GM23338 (cell line): ENCODE data around the gene PGC. TPM values are rescaled to one million over a fixed set of nuclear protein-coding genes. Genes with fewer than 3 reads are reported as not detected.

ENCODE experiments used
- ATAC-seq: fragments of 200-7000 bp; cut with Tn5 transposase; 3 replicates; pipeline ENCODE4 v1.9.1; 2020
- DNase-seq: peaks from one replicate; pipeline ENCODE4 v3.0.0-alpha.2; 2015; ENCODE audit warnings: low spot score
- H2AFZ ChIP-seq: fragments of 200-600 bp; sonication (generic); 2 replicates; pipeline ENCODE4 v1.8.0; 2016; ENCODE audit warnings: antibody characterized with exemption, mild to moderate bottlenecking, moderate library complexity
- H3F3A ChIP-seq: fragments of 200-600 bp; sonication (generic); replicated peaks from 2 replicates; pipeline ENCODE4 v1.8.0; 2017; ENCODE audit warnings: antibody characterized with exemption, mixed run types, low read depth
- H3K27ac ChIP-seq: fragments of 200-600 bp; sonication (generic); 2 replicates; pipeline ENCODE4 v1.6.1; 2016; ENCODE audit warnings: low read depth
- H3K27me3 ChIP-seq: fragments of 200-600 bp; sonication (generic); 2 replicates; pipeline ENCODE4 v1.8.0; 2016; ENCODE audit warnings: mild to moderate bottlenecking, mixed run types, moderate library complexity; ENCODE audit not compliant: insufficient read depth
- H3K36me3 ChIP-seq: fragments of 200-600 bp; sonication (generic); 2 replicates; pipeline ENCODE4 v1.8.0; 2016; ENCODE audit warnings: mild to moderate bottlenecking; ENCODE audit not compliant: insufficient read depth
- H3K4me1 ChIP-seq: fragments of 200-600 bp; sonication (generic); 2 replicates; pipeline ENCODE4 v1.8.0; 2016; ENCODE audit warnings: mild to moderate bottlenecking, moderate library complexity; ENCODE audit not compliant: insufficient read depth
- H3K4me2 ChIP-seq: fragments of 200-600 bp; sonication (generic); 2 replicates; pipeline ENCODE4 v1.7.1; 2017; ENCODE audit warnings: mixed run types
- H3K4me3 ChIP-seq: fragments of 200-600 bp; sonication (generic); 2 replicates; pipeline ENCODE4 v1.6.1; 2016; ENCODE audit warnings: mixed run types
- H3K79me2 ChIP-seq: fragments of 200-600 bp; sonication (generic); replicated peaks from 2 replicates; pipeline ENCODE4 v1.8.0; 2017; ENCODE audit warnings: mild to moderate bottlenecking; ENCODE audit not compliant: insufficient read depth
- H3K9me2 ChIP-seq: fragments of 200-600 bp; sonication (generic); 2 replicates; pipeline ENCODE4 v1.8.0; 2017; ENCODE audit not compliant: insufficient read depth
- H4K20me1 ChIP-seq: fragments of 200-600 bp; sonication (generic); replicated peaks from 2 replicates; pipeline ENCODE4 v1.8.0; 2017; ENCODE audit warnings: mild to moderate bottlenecking; ENCODE audit not compliant: insufficient read depth
- H3K27ac Mint-ChIP-seq: 2 replicates; pipeline ENCODE4 v1.8.0; 2020; ENCODE audit warnings: inconsistent platforms, mild to moderate bottlenecking, moderate library complexity, mixed read lengths
- H3K27me3 Mint-ChIP-seq: 3 replicates; pipeline ENCODE4 v1.8.0; 2022; ENCODE audit warnings: low read depth, mild to moderate bottlenecking, moderate library complexity, mixed read lengths, inconsistent platforms; ENCODE audit not compliant: insufficient read depth, poor library complexity
- H3K36me3 Mint-ChIP-seq: 3 replicates; pipeline ENCODE4 v1.8.0; 2021; ENCODE audit warnings: low read depth, mild to moderate bottlenecking, inconsistent platforms, moderate library complexity, mixed read lengths
- H3K4me1 Mint-ChIP-seq: 3 replicates; pipeline ENCODE4 v1.8.0; 2020; ENCODE audit warnings: mild to moderate bottlenecking, inconsistent platforms, mixed read lengths
- H3K4me3 Mint-ChIP-seq: 3 replicates; pipeline ENCODE4 v1.8.0; 2021; ENCODE audit warnings: moderate library complexity, mild to moderate bottlenecking, inconsistent platforms, mixed read lengths
- H3K9me3 Mint-ChIP-seq: 3 replicates; pipeline ENCODE4 v1.8.0; 2020; ENCODE audit warnings: moderate library complexity, mild to moderate bottlenecking, inconsistent platforms, mixed read lengths
- CREB1 ChIP-seq: fragments of 250-450 bp; sonication (Bioruptor Pico); IDR thresholded peaks from 2 replicates; pipeline ENCODE4 v1.5.0; 2020; ENCODE audit warnings: low read depth, mild to moderate bottlenecking, moderate library complexity
- CTCF ChIP-seq, 2 experiments: fragments of 200-600 bp in 1 of 2; sonication (generic) in 1 of 2; conservative IDR thresholded peaks; 2 replicates each; pipeline versions ENCODE4 v1.5.1 to v1.6.1; 2016 to 2017; ENCODE audit warnings: antibody characterized with exemption in 2 of 2, low read depth in 2 of 2, mild to moderate bottlenecking in 2 of 2, moderate library complexity in 1 of 2
- EZH2phosphoT487 ChIP-seq: fragments of 200-600 bp; sonication (generic); IDR thresholded peaks from one replicate; pipeline ENCODE4 v1.8.1; 2018; ENCODE audit warnings: antibody characterized with exemption; ENCODE audit not compliant: unreplicated experiment
- JUNB ChIP-seq: IDR thresholded peaks from one replicate; pipeline ENCODE4 v1.6.1; 2016; ENCODE audit warnings: antibody characterized with exemption; ENCODE audit not compliant: unreplicated experiment
- NANOG ChIP-seq: IDR thresholded peaks from 2 replicates; pipeline ENCODE4 v1.6.1; 2016; ENCODE audit warnings: antibody characterized with exemption, borderline replicate concordance
- POLR2AphosphoS5 ChIP-seq: IDR thresholded peaks from 2 replicates; pipeline ENCODE4 v1.6.1; 2016; ENCODE audit warnings: antibody characterized with exemption, low read depth
- STAT1 ChIP-seq: IDR thresholded peaks from one replicate; pipeline ENCODE4 v1.6.1; 2016; ENCODE audit warnings: antibody characterized with exemption; ENCODE audit not compliant: unreplicated experiment
- ZNF114 ChIP-seq: fragments of 250-450 bp; sonication (Bioruptor Pico); IDR thresholded peaks from 2 replicates; pipeline ENCODE4 v1.5.0; 2020; ENCODE audit warnings: mild to moderate bottlenecking, moderate library complexity
- ZNF331 ChIP-seq: fragments of 250-450 bp; sonication (Bioruptor Pico); IDR thresholded peaks from 2 replicates; pipeline ENCODE4 v1.5.0; 2020; ENCODE audit warnings: low read depth, mild to moderate bottlenecking, moderate library complexity
- polyA plus RNA-seq: library from polyadenylated mRNA; unstranded; fragments of >200 nt; fragmentation: Nextera tagmentation; extraction: Ambion mirVana; gene quantifications from 2 replicates; pipeline ENCODE4 v1.2.1, GENCODE V29; 2016
- total RNA-seq: library from RNA; depleted of rRNA; stranded (reverse); fragments of >200 nt; shearing (Covaris generic); gene quantifications from 2 replicates; pipeline ENCODE4 v1.2.3, GENCODE V29; 2014
- TF ChIP-seq, protein P1 (sequence below): IDR thresholded peaks from one replicate; pipeline ENCODE4 v1.6.1; 2018; ENCODE audit warnings: antibody characterized with exemption; ENCODE audit not compliant: unreplicated experiment
- TF ChIP-seq, protein P2 (sequence below): IDR thresholded peaks from 2 replicates; pipeline ENCODE4 v1.6.1; 2016; ENCODE audit warnings: antibody characterized with exemption

PGC gene
- total and polyA plus RNA-seq, 2 experiments from 2014 or later, result not detected

DNA sequence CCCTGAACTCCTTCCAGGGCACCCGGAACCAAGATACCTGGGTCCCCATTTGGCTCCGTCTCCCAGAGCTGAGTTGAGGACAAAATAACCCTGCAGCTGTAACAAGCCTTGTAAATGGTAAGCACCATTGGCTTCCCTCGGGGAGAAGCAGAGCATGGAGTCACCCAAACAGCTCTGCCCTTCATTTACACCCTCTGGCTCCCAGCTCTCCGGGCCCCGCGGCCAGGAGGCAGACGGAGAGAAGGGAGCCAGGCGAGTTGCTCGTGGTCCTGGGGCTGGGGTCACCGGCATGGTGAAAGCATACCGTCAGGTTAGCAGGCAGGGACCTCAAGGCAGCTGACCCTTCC is 13.9 kb downstream of the PGC start:
- H3K4me1 Mint-ChIP-seq, result peaks cover 51% of the 10 kb centered on the region
- no peak overlapping the region for H3K27ac ChIP-seq
- TF ChIP-seq NANOG, result no peak
- TF ChIP-seq, protein P1, sequence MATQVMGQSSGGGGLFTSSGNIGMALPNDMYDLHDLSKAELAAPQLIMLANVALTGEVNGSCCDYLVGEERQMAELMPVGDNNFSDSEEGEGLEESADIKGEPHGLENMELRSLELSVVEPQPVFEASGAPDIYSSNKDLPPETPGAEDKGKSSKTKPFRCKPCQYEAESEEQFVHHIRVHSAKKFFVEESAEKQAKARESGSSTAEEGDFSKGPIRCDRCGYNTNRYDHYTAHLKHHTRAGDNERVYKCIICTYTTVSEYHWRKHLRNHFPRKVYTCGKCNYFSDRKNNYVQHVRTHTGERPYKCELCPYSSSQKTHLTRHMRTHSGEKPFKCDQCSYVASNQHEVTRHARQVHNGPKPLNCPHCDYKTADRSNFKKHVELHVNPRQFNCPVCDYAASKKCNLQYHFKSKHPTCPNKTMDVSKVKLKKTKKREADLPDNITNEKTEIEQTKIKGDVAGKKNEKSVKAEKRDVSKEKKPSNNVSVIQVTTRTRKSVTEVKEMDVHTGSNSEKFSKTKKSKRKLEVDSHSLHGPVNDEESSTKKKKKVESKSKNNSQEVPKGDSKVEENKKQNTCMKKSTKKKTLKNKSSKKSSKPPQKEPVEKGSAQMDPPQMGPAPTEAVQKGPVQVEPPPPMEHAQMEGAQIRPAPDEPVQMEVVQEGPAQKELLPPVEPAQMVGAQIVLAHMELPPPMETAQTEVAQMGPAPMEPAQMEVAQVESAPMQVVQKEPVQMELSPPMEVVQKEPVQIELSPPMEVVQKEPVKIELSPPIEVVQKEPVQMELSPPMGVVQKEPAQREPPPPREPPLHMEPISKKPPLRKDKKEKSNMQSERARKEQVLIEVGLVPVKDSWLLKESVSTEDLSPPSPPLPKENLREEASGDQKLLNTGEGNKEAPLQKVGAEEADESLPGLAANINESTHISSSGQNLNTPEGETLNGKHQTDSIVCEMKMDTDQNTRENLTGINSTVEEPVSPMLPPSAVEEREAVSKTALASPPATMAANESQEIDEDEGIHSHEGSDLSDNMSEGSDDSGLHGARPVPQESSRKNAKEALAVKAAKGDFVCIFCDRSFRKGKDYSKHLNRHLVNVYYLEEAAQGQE, result no peak
- TF ChIP-seq ZNF331 (CRISPR knock-in tag), result no peak
- TF ChIP-seq ZNF114 (CRISPR knock-in tag), result no peak
- TF ChIP-seq POLR2AphosphoS5, result no peak
- no peak for TF ChIP-seq EZH2phosphoT487

DNA sequence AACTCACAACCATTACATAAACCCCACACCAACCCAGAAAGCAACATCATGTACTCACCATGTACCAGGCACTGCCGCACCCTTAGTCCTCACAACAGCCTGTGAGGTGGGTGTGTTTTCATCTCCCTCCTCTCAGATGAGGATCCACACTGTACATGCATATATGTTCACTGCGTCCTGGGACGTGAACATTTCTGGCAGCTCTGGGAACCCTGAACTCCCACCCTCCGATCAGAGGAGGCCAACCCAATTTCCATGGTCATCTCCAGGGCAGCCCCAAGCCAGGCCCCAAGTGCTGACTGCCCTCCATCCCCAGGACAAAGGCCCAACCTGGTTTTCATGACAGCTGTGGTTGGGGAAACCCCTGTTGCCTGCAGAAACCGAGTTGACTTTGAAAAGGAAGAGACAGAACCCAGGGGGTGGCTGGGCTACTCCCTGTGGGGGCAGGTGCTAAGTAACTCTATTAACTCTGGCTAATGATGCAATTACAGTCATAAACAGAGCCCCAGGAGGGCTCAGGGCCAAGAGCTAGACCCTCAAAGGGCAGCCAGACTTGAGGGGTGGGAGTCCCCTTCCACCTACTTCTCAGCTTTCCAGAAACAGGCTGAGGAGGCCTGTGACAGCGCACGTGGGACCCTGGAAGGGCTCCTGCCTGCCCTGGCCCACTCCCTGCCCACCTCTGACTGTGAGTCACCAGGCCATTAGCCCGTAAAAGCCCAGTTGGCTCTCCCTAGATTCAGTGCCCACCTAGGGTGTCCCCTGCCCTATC is 14.4 kb downstream of the PGC start:
- H3F3A ChIP-seq, result peaks cover 14% of the 10 kb centered on the region
- no peak overlapping the region for H3K27ac ChIP-seq
- peak; percentile 3 for ATAC-seq
- no peaks in the 10 kb centered on the region for H3K79me2 ChIP-seq
- Mint-ChIP-seq H3K27me3 (peaks cover 24% of the 10 kb centered on the region), H3K4me1 (peaks cover 55% of the 10 kb centered on the region), H3K9me3 (no peaks in the 10 kb centered on the region), H3K27ac (no peak overlapping the region), H3K4me3 (peak overlapping the region; percentile 86), H3K36me3 (no peaks in the 10 kb centered on the region)
- no peaks in the 10 kb centered on the region for H3K9me2 ChIP-seq
- H3K4me3 ChIP-seq, result peak overlapping the region; percentile 80
- H3K36me3 ChIP-seq, result no peaks in the 10 kb centered on the region
- no peaks in the 10 kb centered on the region for H4K20me1 ChIP-seq
- no peak for TF ChIP-seq ZNF114 (CRISPR knock-in tag)
- TF ChIP-seq EZH2phosphoT487, result no peak
- TF ChIP-seq CREB1 (CRISPR knock-in tag), result no peak
- no peak for TF ChIP-seq JUNB
- TF ChIP-seq, protein P2, sequence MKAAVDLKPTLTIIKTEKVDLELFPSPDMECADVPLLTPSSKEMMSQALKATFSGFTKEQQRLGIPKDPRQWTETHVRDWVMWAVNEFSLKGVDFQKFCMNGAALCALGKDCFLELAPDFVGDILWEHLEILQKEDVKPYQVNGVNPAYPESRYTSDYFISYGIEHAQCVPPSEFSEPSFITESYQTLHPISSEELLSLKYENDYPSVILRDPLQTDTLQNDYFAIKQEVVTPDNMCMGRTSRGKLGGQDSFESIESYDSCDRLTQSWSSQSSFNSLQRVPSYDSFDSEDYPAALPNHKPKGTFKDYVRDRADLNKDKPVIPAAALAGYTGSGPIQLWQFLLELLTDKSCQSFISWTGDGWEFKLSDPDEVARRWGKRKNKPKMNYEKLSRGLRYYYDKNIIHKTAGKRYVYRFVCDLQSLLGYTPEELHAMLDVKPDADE, result no peak; the same call in 1 of the 2 replicates
- no peak for TF ChIP-seq CTCF (conservative IDR thresholded peaks at IDR 0.05; ENCODE audit: low read depth in 2 of 2)
- TF ChIP-seq STAT1, result no peak
- H2AFZ ChIP-seq, result peak overlapping the region; percentile 96; the same call in 1 of the 2 replicates
- H3K4me2 ChIP-seq, result peak overlapping the region; percentile 95
- DNase-seq, result peak; percentile 33
- peaks cover 32% of the 10 kb centered on the region for H3K4me1 ChIP-seq
- peaks cover 18% of the 10 kb centered on the region for H3K27me3 ChIP-seq

More for the DNA sequence above, 13.9 kb downstream of the PGC start:
- peaks cover 18% of the 10 kb centered on the region for H3K27me3 ChIP-seq
- Mint-ChIP-seq H3K4me3 (peak overlapping the region; percentile 86), H3K27me3 (peaks cover 21% of the 10 kb centered on the region), H3K27ac (no peak overlapping the region), H3K36me3 (no peaks in the 10 kb centered on the region), H3K9me3 (no peaks in the 10 kb centered on the region)
- no peak; the same call in 2 of the 3 replicates for ATAC-seq
- H2AFZ ChIP-seq, result peak overlapping the region; percentile 96
- peaks cover 32% of the 10 kb centered on the region for H3K4me1 ChIP-seq
- peaks cover 14% of the 10 kb centered on the region for H3F3A ChIP-seq
- H3K4me3 ChIP-seq, result peak overlapping the region; percentile 80
- peak overlapping the region; percentile 95 for H3K4me2 ChIP-seq
- H3K36me3 ChIP-seq, result no peaks in the 10 kb centered on the region
- H3K9me2 ChIP-seq, result no peaks in the 10 kb centered on the region
- no peak for DNase-seq
- no peaks in the 10 kb centered on the region for H4K20me1 ChIP-seq
- no peaks in the 10 kb centered on the region for H3K79me2 ChIP-seq
